Measurements from ENCODE around the gene NSD2.

DNA sequence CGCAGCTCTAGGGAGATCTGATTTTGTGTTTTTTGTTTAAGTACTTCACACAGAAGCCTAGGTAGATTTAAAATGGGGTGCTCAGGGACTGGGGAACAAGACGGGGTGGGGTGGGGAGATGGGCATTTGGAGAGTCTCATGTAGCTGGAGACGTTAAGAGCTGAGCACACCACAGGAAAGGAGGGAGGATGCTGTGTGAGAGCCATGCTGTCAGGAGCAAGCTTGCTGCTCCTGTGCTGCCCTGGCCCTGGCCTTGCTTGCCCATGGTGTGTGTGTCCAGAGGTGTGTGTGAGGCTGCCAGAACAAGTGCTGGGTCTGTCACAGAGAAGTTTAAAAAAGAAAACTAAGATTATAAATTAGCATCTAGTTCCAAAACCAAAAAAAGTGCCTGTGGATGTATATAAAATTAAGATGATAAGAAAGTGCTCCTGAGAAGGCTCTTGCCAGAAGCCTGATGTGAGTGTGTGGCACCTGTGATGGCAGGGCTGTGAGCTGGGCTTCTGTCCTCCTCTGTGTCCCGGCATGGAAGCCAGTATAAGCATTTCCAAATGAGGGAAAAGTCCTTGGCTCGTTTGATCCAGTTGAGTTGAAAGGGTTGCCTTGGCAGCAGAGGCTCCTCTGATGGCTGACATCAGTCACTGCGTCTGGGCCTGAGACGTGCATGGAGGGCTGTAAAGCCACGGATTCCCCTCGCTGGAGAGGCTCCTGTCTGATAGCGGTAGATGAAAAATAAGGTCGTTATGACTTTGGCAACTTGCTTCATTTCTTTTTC, 74.1 kb downstream of the NSD2 start:
- TF ChIP-seq, protein P1, sequence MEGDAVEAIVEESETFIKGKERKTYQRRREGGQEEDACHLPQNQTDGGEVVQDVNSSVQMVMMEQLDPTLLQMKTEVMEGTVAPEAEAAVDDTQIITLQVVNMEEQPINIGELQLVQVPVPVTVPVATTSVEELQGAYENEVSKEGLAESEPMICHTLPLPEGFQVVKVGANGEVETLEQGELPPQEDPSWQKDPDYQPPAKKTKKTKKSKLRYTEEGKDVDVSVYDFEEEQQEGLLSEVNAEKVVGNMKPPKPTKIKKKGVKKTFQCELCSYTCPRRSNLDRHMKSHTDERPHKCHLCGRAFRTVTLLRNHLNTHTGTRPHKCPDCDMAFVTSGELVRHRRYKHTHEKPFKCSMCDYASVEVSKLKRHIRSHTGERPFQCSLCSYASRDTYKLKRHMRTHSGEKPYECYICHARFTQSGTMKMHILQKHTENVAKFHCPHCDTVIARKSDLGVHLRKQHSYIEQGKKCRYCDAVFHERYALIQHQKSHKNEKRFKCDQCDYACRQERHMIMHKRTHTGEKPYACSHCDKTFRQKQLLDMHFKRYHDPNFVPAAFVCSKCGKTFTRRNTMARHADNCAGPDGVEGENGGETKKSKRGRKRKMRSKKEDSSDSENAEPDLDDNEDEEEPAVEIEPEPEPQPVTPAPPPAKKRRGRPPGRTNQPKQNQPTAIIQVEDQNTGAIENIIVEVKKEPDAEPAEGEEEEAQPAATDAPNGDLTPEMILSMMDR (IDR thresholded peaks at IDR 0.05; ENCODE audit: poor library complexity): no peak
- no peak for TF ChIP-seq EZH2phosphoT487 (IDR thresholded peaks at IDR 0.05; ENCODE audit: low read depth, severe bottlenecking, unreplicated experiment)
